ENCODE data around the gene SEC23B. TPM values are rescaled to one million over a fixed set of nuclear protein-coding genes. Genes with fewer than 3 reads are reported as not detected.
A peak's percentile ranks its signal among the peaks of the same experiment; 100 is the strongest.

Gene SEC23B
- total and polyA plus RNA-seq, 2 of the 13 experiments (the other 11 are each of a cell fraction or from before 2014, with no cell fraction given): 114 to 120 TPM

GRCh38 chr20:18566892-18567738 is 59.4 kb downstream of the SEC23B start, which contains the start of gene SMIM26 (continued):
- TF ChIP-seq POGK (CRISPR knock-in tag; conservative IDR thresholded peaks at IDR 0.05): peak; percentile 91
- TF ChIP-seq THAP8 (CRISPR knock-in tag; IDR thresholded peaks at IDR 0.05; ENCODE audit: borderline replicate concordance): no peak
- TF ChIP-seq ZNF513 (CRISPR knock-in tag; conservative IDR thresholded peaks at IDR 0.05): no peak; the same call in 1 of the 2 replicates
- no peak; the same call in 1 of the 2 replicates for TF ChIP-seq ONECUT2 (CRISPR knock-in tag; IDR thresholded peaks at IDR 0.05)
- TF ChIP-seq ZBTB21 (CRISPR knock-in tag; IDR thresholded peaks at IDR 0.05): peak; percentile 15
- no peak for TF ChIP-seq GATA4 (IDR thresholded peaks at IDR 0.05; ENCODE audit: borderline replicate concordance, low read depth)
- TF ChIP-seq AKAP8 (CRISPR knock-in tag; IDR thresholded peaks at IDR 0.05): peak; percentile 82; the same call in 1 of the 2 replicates
- 0 out of 2 replicates have a peak, but pooled peaks have one; percentile 45 for TF ChIP-seq TEAD2 (CRISPR knock-in tag; IDR thresholded peaks at IDR 0.05)
- TF ChIP-seq, protein P1, sequence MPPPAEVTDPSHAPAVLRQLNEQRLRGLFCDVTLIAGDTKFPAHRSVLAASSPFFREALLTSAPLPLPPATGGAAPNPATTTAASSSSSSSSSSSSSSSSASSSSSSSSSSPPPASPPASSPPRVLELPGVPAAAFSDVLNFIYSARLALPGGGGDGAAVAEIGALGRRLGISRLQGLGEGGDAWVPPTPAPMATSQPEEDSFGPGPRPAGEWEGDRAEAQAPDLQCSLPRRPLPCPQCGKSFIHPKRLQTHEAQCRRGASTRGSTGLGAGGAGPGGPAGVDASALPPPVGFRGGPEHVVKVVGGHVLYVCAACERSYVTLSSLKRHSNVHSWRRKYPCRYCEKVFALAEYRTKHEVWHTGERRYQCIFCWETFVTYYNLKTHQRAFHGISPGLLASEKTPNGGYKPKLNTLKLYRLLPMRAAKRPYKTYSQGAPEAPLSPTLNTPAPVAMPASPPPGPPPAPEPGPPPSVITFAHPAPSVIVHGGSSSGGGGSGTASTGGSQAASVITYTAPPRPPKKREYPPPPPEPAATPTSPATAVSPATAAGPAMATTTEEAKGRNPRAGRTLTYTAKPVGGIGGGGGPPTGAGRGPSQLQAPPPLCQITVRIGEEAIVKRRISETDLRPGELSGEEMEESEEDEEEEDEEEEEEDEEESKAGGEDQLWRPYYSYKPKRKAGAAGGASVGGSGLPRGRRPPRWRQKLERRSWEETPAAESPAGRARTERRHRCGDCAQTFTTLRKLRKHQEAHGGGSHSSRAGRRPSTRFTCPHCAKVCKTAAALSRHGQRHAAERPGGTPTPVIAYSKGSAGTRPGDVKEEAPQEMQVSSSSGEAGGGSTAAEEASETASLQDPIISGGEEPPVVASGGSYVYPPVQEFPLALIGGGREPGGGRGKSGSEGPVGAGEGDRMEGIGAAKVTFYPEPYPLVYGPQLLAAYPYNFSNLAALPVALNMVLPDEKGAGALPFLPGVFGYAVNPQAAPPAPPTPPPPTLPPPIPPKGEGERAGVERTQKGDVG (CRISPR knock-in tag; IDR thresholded peaks at IDR 0.05; ENCODE audit: borderline replicate concordance): peak; percentile 97
- TF ChIP-seq ZNF3 (CRISPR knock-in tag; IDR thresholded peaks at IDR 0.05): no peak; the same call in 1 of the 2 replicates
- peak; percentile 74; the same call in 1 of the 2 replicates for TF ChIP-seq ZNF329 (CRISPR knock-in tag; IDR thresholded peaks at IDR 0.05; ENCODE audit: low read depth)
- peak; percentile 94 for TF ChIP-seq ZNF781 (CRISPR knock-in tag; IDR thresholded peaks at IDR 0.05; ENCODE audit: borderline replicate concordance, not compliant biosample characterization)
- no peak for TF ChIP-seq ZNF460 (CRISPR knock-in tag; IDR thresholded peaks at IDR 0.05; ENCODE audit: borderline replicate concordance)
- TF ChIP-seq KAT2B (IDR thresholded peaks at IDR 0.05; ENCODE audit: borderline replicate concordance, low read depth, low read length): no peak
- TF ChIP-seq RAD51 (IDR thresholded peaks at IDR 0.05; ENCODE audit: borderline replicate concordance): peak; percentile 85
- TF ChIP-seq ZNF543 (CRISPR knock-in tag; IDR thresholded peaks at IDR 0.05): peak; percentile 76; the same call in 1 of the 2 replicates
- peak; percentile 10; the same call in 1 of the 2 replicates for TF ChIP-seq RARG (CRISPR knock-in tag; IDR thresholded peaks at IDR 0.05; ENCODE audit: low read depth)
- peak; percentile 58; the same call in 1 of the 2 replicates for TF ChIP-seq RAD21 (CRISPR knock-in tag; IDR thresholded peaks at IDR 0.05)
- TF ChIP-seq LCORL (IDR thresholded peaks at IDR 0.05): no peak
- peak; percentile 90 for TF ChIP-seq LCORL (CRISPR knock-in tag; IDR thresholded peaks at IDR 0.05)
- no peak; the same call in 1 of the 2 replicates for TF ChIP-seq ZNF33A (CRISPR knock-in tag; IDR thresholded peaks at IDR 0.05; ENCODE audit: borderline replicate concordance)
